M059J (cell line): ENCODE results near the gene NYNRIN. TPM values are rescaled to one million over a fixed set of nuclear protein-coding genes. Genes with fewer than 3 reads are reported as not detected.
"Not testable (repeated sequence)": the region's sequence is repeated elsewhere in the genome, so short reads cannot be mapped to it uniquely, and the experiment has no call there.

Experiments
- DNase-seq: peaks from one replicate; pipeline ENCODE4 v3.0.0-alpha.2; 2012; ENCODE audit warnings: low read depth
- total RNA-seq: library from RNA; depleted of rRNA; stranded (reverse); fragments of >200 nt; shearing (Covaris generic); gene quantifications from 2 replicates; pipeline ENCODE4 v1.2.3, GENCODE V29; 2014; rRNA removed

Gene NYNRIN
- total RNA-seq, result not detected in 2 replicates

GRCh38 chr14:24398653-24399446, at the start of gene NYNRIN:
Gene NYNRIN (plus strand): TSS chr14:24399003. CDS start chr14:24399247, 244 bp downstream.
- no peak for DNase-seq

- no peak for DNase-seq
Measured at GRCh38 chr14:24349742-24350141, 49.1 kb upstream of the NYNRIN start.

GRCh38 chr14:24351517-24351916, 47.3 kb upstream of the NYNRIN start:
- no peak for DNase-seq

DNA sequence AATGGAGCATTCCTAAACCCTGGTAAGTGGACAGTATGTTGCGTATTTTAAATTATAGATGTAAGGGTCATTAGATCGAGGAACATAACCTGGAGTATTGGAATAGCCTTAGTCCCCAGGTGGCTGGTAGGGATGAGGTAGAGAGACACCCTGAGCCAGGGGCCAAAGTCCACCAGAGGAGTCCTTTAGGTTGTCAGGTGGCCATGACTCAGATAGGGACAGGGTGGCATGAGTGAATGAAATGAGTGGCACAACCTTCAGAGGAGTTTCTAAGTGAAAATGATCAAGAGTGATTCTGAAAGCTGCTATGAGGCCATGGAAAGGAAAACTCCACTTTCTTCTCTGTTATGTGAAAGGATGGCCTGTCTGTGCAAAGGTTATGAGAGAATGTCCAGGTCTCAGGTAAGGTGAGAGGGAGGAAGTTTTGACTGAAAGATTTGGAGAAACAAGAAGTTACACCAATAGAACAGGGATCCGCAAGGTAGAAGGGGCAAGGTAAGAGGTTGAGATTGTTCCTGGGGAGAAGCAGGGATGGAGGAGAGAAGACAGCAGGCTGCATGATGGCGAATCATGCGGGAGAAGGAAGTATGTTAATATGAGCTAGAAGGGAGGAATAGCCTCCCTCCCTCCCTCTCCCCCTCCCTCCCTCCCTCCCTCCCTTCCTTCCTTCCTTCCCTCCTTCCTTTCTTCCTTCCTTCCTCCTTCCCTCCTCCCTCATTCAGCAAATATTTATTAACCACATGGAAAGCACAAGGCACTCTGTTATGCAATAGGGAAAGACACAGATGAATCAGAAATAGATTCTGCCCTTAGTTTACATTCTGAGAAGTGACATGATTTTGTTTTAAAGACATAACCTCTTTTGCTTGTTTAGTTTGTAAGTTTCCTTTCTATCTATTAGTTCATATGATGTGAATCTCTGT, 45.0 kb upstream of the NYNRIN start:
- no peak for DNase-seq

- not testable (repeated sequence) for DNase-seq
Measured at GRCh38 chr14:24354482-24354825, 44.3 kb upstream of the NYNRIN start.

- DNase-seq, result no peak
Measured at GRCh38 chr14:24355009-24355408, 43.8 kb upstream of the NYNRIN start.

- no peak for DNase-seq
Measured at GRCh38 chr14:24356208-24356607, 42.6 kb upstream of the NYNRIN start.

GRCh38 chr14:24360281-24360680, 38.5 kb upstream of the NYNRIN start:
- no peak for DNase-seq

- DNase-seq, result no peak
Measured at GRCh38 chr14:24361326-24361725, 37.5 kb upstream of the NYNRIN start.

- DNase-seq, result no peak
Measured at GRCh38 chr14:24362241-24362960, 36.4 kb upstream of the NYNRIN start.

DNA sequence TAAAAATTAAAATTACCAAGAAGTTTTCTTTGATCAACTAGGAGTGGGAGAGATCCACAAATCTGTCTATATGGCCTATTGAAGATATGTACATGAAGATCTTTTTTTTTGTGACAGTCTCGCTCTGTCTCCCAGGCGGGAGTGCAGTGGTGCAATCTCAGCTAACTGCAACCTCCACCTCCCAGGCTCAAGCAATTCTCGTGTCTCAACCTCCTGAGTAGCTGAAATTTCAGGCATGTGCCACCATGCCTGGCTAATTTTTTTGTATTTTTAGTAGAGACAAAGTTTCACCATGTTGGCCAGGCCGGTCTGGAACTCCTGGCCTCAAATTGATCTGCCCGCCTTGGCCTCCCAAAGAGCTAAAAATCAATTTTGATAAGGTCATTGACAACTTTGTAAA, 35.4 kb upstream of the NYNRIN start:
- no peak for DNase-seq

- no peak for DNase-seq
Measured at GRCh38 chr14:24364841-24365240, 34.0 kb upstream of the NYNRIN start.

DNA sequence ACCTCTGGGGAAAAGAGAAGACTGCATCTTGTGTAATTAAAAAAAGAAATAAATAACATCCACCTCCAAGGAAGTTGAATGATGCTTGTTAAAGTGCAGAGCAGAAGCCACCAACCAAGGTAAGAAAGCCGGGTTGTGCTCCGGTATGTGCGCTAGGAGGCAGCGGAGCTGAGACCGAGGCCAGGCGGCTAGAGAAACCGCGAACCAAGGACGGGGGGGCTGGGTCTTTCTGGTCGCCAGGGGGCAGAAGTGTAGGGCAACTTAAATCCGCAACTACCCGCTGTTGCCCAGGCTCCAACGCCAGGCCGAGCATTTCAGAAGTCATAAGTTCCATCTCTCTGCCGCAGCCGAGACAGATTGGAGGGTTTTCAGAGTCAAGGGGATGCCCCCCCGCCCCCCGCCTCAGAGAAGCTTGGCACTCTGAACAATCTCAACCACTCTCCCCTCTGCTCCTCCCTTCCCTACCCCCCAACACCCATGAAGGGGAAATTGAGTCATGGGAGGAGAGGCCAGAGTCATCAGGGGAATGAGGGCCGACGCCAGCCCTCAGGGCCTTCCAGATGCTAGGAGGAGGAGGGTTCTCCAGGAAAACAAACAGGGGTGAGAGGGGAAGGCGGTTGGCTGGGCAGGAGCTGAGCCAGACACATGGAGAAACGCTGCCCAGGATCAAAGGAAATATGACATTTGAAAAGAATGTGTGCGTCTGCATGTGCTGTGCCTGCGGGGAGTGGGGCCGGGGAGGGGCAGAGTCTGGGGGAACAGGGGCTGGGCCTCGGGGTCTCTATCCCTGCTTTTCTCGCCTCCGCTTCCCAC, 33.0 kb upstream of the NYNRIN start:
- peak; percentile 78 for DNase-seq

DNA sequence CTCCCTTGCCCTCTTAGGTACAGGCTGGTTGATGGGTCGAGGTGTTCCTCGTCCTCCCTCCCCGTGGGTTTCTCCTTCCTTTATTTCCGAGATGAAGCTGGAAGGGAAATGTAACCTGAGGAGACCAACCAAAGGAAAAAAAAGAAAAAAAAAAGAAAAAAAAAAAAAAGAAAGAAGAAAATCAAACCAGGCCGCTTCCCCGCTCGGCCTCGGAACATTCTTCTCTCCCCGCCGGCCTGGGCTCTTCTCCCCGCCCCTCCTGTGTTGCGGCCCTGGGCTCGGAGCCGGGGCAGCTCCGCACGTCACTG, 32.4 kb upstream of the NYNRIN start:
- DNase-seq, result no peak

DNA sequence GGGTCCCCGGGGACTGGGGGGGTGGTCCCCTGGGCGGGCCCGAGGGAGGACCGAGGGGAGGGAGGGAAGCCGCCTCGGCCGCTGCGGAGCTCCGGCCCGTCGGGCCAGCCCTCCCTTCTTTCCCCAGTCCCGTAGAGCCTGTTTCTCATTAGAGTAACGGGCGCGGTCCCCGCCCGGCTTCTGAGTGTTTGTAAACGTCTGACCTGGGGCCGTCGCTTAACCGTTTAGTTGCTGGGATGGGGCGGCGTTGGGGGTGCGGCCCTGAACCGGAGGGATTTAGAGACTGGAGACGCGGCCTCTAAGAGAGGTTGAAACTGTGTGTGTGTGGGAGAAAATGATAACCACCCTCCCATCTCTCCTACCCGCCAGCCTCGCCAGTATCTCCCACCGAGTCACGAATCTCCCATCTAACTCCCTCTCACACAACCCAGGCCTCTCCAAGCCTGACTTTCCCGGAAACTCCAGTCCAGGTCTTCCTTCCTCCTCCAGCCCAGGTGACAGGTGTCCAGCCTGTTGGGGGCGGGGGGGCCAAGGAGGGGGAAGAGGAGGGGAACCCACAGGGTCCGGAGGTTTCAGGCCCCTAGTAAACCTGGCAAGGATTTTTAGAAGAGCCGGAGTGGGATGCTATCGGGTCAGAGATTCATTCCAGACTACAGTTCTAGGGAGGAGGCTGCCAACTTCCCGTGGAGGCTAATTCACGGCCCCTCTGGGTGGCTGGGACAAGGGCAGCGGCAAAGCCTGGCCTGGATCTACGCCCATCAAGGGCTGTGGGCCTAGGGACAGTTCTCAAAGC, 31.9 kb upstream of the NYNRIN start:
- peak; percentile 59 for DNase-seq

DNA sequence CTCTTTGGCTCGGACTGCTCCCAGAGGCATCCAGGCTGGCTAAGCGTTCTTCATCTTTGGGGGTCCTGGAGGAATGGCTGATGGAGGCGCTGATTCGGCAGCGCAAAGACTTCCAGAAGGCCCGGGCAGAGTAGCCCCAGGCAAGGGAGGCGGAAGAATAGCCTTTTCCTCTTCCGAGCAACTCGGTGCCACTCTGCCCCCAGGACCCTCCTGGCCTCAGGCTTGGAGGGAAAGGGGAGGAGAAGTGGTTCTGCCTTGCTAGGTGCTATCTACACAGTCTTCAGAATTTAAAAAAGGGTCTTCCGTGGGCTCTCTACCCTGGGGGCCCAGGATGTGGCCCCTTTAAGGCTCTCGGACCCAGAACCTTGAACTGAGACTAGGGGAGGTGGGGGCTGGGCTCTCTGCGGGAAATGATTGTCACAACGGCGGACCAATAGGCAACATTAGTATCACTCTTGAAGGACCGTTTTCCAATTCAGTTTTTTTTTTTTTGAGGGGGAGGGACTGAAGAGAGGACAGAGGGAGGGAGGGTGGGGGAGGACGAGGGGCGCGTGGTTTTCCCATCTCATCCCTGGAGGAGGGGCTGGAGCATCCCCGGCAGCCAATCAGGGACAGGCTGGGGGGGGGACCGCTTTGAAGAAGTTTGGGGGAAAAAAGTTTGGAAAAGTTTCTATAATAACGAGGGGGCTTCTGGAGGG, 31.1 kb upstream of the NYNRIN start, which contains the start of gene NFATC4:
NFATC4 (plus strand) TSS at position 671 of the 698 bp plus-strand sequence. CDS start 157 bp downstream, outside the sequence.
- DNase-seq, result peak; percentile 26

DNA sequence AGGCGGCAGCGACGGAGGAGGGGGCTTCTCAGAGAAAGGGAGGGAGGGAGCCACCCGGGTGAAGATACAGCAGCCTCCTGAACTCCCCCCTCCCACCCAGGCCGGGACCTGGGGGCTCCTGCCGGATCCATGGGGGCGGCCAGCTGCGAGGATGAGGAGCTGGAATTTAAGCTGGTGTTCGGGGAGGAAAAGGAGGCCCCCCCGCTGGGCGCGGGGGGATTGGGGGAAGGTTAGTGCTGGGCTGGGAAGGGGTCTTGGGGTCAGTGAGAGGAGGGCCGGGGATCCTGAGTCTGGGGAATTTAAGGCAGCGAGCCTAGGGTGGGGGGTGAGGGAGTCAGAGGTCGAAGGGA, 30.6 kb upstream of the NYNRIN start:
- no peak for DNase-seq

GRCh38 chr14:24368562-24369252, 30.1 kb upstream of the NYNRIN start:
- no peak for DNase-seq

GRCh38 chr14:24369463-24369862, 29.3 kb upstream of the NYNRIN start:
- no peak for DNase-seq
